Measurements from ENCODE around the gene SYNE1. TPM values are rescaled to one million over a fixed set of nuclear protein-coding genes. Genes with fewer than 3 reads are reported as not detected.

Gene SYNE1
- total and polyA plus RNA-seq, 2 of the 8 experiments (the other 6 are each of a cell fraction or from before 2014, with no cell fraction given) = 2.8 to 5.5 TPM

DNA sequence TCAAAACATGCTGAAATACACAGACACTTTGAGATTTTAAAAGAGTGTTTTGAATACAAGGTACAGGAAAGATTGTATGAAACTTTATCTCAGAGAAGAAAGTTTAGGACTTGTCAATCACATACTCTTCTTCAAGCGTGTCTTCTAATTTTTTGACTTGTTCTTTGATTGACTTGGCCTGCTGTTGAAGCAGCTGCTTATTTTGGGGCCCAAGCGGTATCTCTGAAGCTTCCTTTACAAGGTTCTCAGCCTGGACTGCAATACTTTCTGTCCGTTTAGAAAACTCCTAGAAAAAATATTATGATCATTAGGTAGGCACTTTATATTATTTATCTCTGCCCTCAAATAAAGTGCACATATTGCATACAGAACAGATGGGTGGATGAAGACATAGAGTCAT, 201.3 kb downstream of the SYNE1 start:
- FAIRE-seq (no peak), DNase-seq (ENCODE audit: low read depth in 1 of 2, low spot score in 2 of 2) (no peak)
- Histone ChIP-seq H3K27ac (ENCODE audit: low read depth, low read length) (no peak overlapping the region), H3K27me3 (replicated peaks in 1 of 4; ENCODE audit: control insufficient read depth in 3 of 4, extremely low read depth in 1 of 4, insufficient read depth in 3 of 4, low read length in 3 of 4) (no peaks in the 10 kb centered on the region), H2BK12ac (ENCODE audit: low read depth, low read length) (no peak overlapping the region), H2BK120ac (replicated peaks; ENCODE audit: low read depth, low read length) (no peak overlapping the region), H3K23ac (ENCODE audit: insufficient read length) (no peak overlapping the region), H4K91ac (replicated peaks; ENCODE audit: insufficient read length, low read length) (no peak overlapping the region), H3K18ac (ENCODE audit: extremely low read depth, low read length) (no peak overlapping the region), H3K9ac (replicated peaks in 1 of 4; ENCODE audit: extremely low read depth in 1 of 4, low read depth in 3 of 4, low read length in 3 of 4) (no peak overlapping the region), H2BK15ac (ENCODE audit: low read length) (no peak overlapping the region), H3K4ac (replicated peaks; ENCODE audit: insufficient read length, low read depth, low read length) (no peak overlapping the region), H2BK20ac (ENCODE audit: low read length) (no peak overlapping the region), H3K4me3 (ENCODE audit: extremely low read depth in 1 of 4, insufficient read depth in 2 of 4, low read depth in 3 of 4, low read length in 4 of 4) (no peak overlapping the region), H4K5ac (ENCODE audit: insufficient read length, low read depth, low read length) (no peak overlapping the region), H3K36me3 (ENCODE audit: control insufficient read depth in 2 of 4, insufficient read depth in 4 of 4, low read length in 3 of 4) (no peaks in the 10 kb centered on the region), H4K8ac (ENCODE audit: extremely low read depth, insufficient read depth, low read length) (no peak overlapping the region), H3K9me3 (ENCODE audit: insufficient read depth in 2 of 2, low read depth in 1 of 2, low read length in 1 of 2) (no peaks in the 10 kb centered on the region), H3K4me2 (ENCODE audit: insufficient read depth in 1 of 2, low read depth in 2 of 2, low read length in 2 of 2) (no peak overlapping the region), H2BK5ac (ENCODE audit: low read depth, low read length) (no peak overlapping the region), H2AK5ac (ENCODE audit: low read depth, low read length) (no peak overlapping the region), H3K23me2 (ENCODE audit: low read depth, low read length) (no peaks in the 10 kb centered on the region), H3K79me2 (ENCODE audit: control insufficient read depth in 1 of 2, insufficient read depth in 2 of 2, low read length in 2 of 2) (no peaks in the 10 kb centered on the region), H3K14ac (ENCODE audit: insufficient read length) (no peak overlapping the region), H3K79me1 (ENCODE audit: low read depth, low read length) (no peaks in the 10 kb centered on the region), H2AFZ (ENCODE audit: low read length) (no peak overlapping the region), H4K20me1 (replicated peaks in 1 of 2; ENCODE audit: control insufficient read depth in 1 of 2, insufficient read depth in 2 of 2, low read length in 2 of 2) (no peaks in the 10 kb centered on the region), H3K4me1 (replicated peaks in 1 of 4; ENCODE audit: control insufficient read depth in 3 of 4, insufficient read depth in 4 of 4, low read length in 3 of 4) (no peaks in the 10 kb centered on the region), H3K56ac (replicated peaks; ENCODE audit: insufficient read length, low read depth, low read length) (no peak overlapping the region)
- ChIA-PET CTCF (ENCODE audit: partially characterized antibody) (interaction anchor here (1.1 to 2.3 kb wide), 2 partner anchors 12 to 13 kb away, joined by 3 to 7 read pairs; no protein-coding TSS in a partner anchor), POLR2A (ENCODE audit: partially characterized antibody) (no interaction called here)
- WGBS, 2 experiments (ENCODE audit: extremely low coverage in 1 of 2, insufficient coverage in 1 of 2, insufficient read length in 1 of 2, insufficient replicate concordance in 2 of 2, low coverage in 1 of 2, low lambda C conversion rate in 2 of 2, missing lambda C conversion rate in 1 of 2) = 87% methylated on average over 3 of the region's 3 CpGs; no CpG with 5 or more reads in 1 of the 2 experiments
- TF ChIP-seq CEBPB (IDR thresholded peaks at IDR 0.05; ENCODE audit: low read depth, low read length) (no peak), EZH2 (IDR thresholded peaks at IDR 0.05; ENCODE audit: low read depth, low read length, severe bottlenecking) (no peak), CBX8 (IDR thresholded peaks at IDR 0.05; ENCODE audit: borderline replicate concordance, low read depth, low read length) (no peak), FOSL1 (IDR thresholded peaks at IDR 0.05; ENCODE audit: insufficient read depth, low read depth, low read length) (no peak), CHD2 (IDR thresholded peaks at IDR 0.05; ENCODE audit: low read length) (no peak), SAP30 (IDR thresholded peaks at IDR 0.05; ENCODE audit: insufficient read depth, insufficient replicate concordance, low read length) (no peak), CTBP2 (IDR thresholded peaks at IDR 0.05; ENCODE audit: borderline replicate concordance, insufficient read depth, insufficient read length, low read length) (no peak), BCL11A (IDR thresholded peaks at IDR 0.05; ENCODE audit: low read depth in 2 of 2, low read length in 2 of 2) (no peak), TAF7 (optimal IDR thresholded peaks at IDR 0.05; ENCODE audit: borderline replicate concordance, low read depth, low read length) (no peak), ASH2L (IDR thresholded peaks at IDR 0.05; ENCODE audit: low read length) (no peak)
- TF ChIP-seq, protein P1, sequence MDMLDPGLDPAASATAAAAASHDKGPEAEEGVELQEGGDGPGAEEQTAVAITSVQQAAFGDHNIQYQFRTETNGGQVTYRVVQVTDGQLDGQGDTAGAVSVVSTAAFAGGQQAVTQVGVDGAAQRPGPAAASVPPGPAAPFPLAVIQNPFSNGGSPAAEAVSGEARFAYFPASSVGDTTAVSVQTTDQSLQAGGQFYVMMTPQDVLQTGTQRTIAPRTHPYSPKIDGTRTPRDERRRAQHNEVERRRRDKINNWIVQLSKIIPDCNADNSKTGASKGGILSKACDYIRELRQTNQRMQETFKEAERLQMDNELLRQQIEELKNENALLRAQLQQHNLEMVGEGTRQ (IDR thresholded peaks at IDR 0.05; ENCODE audit: low read length) = no peak
- TF ChIP-seq, protein P2, sequence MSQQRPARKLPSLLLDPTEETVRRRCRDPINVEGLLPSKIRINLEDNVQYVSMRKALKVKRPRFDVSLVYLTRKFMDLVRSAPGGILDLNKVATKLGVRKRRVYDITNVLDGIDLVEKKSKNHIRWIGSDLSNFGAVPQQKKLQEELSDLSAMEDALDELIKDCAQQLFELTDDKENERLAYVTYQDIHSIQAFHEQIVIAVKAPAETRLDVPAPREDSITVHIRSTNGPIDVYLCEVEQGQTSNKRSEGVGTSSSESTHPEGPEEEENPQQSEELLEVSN (IDR thresholded peaks at IDR 0.05) = no peak

All from H1 (cell line).